ENCODE measurements around the gene DEFB129.

Gene DEFB129

GRCh38 chr20:257419-257818, 30.4 kb downstream of the DEFB129 start, which contains the start of gene DEFB132:
Gene DEFB132 (plus strand): TSS chr20:257724. CDS start chr20:257779, 55 bp downstream.
- no peak for DNase-seq

- DNase-seq: no peak
These were observed 31.3 kb downstream of the DEFB129 start for GRCh38 chr20:258269-258858.

GRCh38 chr20:258963-259362, 31.9 kb downstream of the DEFB129 start:
- no peak for DNase-seq

- DNase-seq: no peak
These were observed 32.9 kb downstream of the DEFB129 start for GRCh38 chr20:259981-260380.

GRCh38 chr20:263701-264100, 36.6 kb downstream of the DEFB129 start:
- no peak for DNase-seq

- DNase-seq: peak; percentile 84
These were observed 39.8 kb downstream of the DEFB129 start for GRCh38 chr20:266596-267562.

GRCh38 chr20:270517-270916, 43.5 kb downstream of the DEFB129 start:
- DNase-seq: no peak

- no peak for DNase-seq
These were observed 44.0 kb downstream of the DEFB129 start for GRCh38 chr20:271069-271468.

- DNase-seq: no peak
These were observed 44.5 kb downstream of the DEFB129 start for GRCh38 chr20:271528-271927.

- DNase-seq: no peak
These were observed 45.7 kb downstream of the DEFB129 start for GRCh38 chr20:272718-273117.

- no peak for DNase-seq
These were observed 46.8 kb downstream of the DEFB129 start for GRCh38 chr20:273884-274283.

GRCh38 chr20:275791-276190, 48.7 kb downstream of the DEFB129 start:
- DNase-seq: no peak

- DNase-seq: no peak
These were observed 49.8 kb downstream of the DEFB129 start for GRCh38 chr20:276620-277495.

GRCh38 chr20:277496-277781, 50.4 kb downstream of the DEFB129 start:
- DNase-seq: no peak

- no peak for DNase-seq
These were observed 51.1 kb downstream of the DEFB129 start for GRCh38 chr20:278181-278580.

GRCh38 chr20:278607-279571, 51.8 kb downstream of the DEFB129 start:
- DNase-seq: no peak
